ENCODE measurements around the gene INPP4A. TPM values are rescaled to one million over a fixed set of nuclear protein-coding genes. Genes with fewer than 3 reads are reported as not detected.

INPP4A gene
- total RNA-seq, 4 donors from 2014 or later: 30.2 to 45.1 (median 37.8) TPM

DNA sequence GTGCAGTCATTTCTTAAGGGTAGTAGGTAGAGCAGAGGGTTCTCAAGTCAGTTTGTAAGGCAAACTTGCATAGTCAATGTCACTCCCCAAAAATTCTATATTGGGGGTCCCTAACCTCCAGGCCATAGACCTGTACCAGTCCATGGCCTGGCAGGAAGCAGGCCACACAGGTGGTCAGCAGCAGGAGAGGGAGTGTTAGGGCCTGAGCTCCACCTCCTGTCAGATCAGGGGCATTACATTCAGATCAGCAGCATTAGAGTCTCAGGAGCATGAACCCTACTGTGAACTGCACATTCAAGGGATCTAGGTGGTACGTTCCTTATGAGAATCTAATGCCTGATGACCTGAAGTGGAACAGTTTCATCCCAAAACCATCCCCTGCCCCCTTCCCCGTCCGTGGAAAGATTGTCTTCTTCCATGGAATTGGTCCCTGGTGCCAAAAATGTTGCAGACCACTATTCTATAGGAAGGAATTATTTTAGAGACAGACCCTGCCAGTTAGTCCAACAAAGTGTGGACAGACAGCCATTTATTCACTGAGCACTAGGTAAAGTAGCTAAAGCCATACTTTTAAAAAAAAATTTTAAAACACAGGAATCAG is 157.0 kb downstream of the INPP4A start:
- TF ChIP-seq EP300 (IDR thresholded peaks at IDR 0.05) (no peak), POLR2A (IDR thresholded peaks at IDR 0.05) (no peak), POLR2AphosphoS5 (IDR thresholded peaks at IDR 0.05) (no peak)
- TF ChIP-seq, protein P1, sequence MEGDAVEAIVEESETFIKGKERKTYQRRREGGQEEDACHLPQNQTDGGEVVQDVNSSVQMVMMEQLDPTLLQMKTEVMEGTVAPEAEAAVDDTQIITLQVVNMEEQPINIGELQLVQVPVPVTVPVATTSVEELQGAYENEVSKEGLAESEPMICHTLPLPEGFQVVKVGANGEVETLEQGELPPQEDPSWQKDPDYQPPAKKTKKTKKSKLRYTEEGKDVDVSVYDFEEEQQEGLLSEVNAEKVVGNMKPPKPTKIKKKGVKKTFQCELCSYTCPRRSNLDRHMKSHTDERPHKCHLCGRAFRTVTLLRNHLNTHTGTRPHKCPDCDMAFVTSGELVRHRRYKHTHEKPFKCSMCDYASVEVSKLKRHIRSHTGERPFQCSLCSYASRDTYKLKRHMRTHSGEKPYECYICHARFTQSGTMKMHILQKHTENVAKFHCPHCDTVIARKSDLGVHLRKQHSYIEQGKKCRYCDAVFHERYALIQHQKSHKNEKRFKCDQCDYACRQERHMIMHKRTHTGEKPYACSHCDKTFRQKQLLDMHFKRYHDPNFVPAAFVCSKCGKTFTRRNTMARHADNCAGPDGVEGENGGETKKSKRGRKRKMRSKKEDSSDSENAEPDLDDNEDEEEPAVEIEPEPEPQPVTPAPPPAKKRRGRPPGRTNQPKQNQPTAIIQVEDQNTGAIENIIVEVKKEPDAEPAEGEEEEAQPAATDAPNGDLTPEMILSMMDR (IDR thresholded peaks at IDR 0.05): peak in 3 of 4 experiments; percentile 38 to 59 (median 45)
- H3K27me3 ChIP-seq: no peaks in the 10 kb centered on the region
- H3K9me3 ChIP-seq: no peaks in the 10 kb centered on the region
- peaks cover 0 to 60% of the 10 kb centered on the region in 2 donors for H3K36me3 ChIP-seq
- ATAC-seq: peak; percentile 48
- H3K27ac ChIP-seq: no peak overlapping the region
- H3K4me1 ChIP-seq: peaks cover 3 to 23% (median 9%) of the 10 kb centered on the region in 3 donors
- 50 to 58% methylated on average over 2 to 3 of the region's 3 CpGs for WGBS, 2 donors (ENCODE audit: low coverage in 1 of 2)
- no peak overlapping the region for H3K4me3 ChIP-seq

DNA sequence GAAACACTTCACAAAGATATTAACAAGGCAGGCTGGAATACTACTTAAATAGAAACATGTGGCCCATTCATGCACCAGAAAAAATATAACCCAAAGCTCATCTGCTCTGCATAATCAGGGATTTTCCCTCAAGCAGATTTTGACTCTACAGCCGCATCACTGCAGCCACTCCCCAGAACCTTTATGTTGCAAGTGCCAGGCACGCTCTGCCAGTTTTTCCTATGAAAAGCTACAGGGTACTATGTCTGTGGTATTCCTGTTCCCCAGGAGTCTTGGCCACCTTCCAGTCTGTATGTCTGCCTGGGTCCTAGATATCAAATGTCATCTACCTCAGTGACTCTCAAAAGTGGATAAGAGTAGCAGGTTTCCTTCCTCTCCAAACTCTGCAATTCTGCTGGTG is 159.9 kb downstream of the INPP4A start:
- no peak for ATAC-seq
- peaks cover 12 to 39% (median 19%) of the 10 kb centered on the region in 3 donors for H3K4me1 ChIP-seq
- H3K4me3 ChIP-seq: no peak overlapping the region
- H3K9me3 ChIP-seq: no peaks in the 10 kb centered on the region
- no peak overlapping the region for H3K27ac ChIP-seq
- no peaks in the 10 kb centered on the region for H3K27me3 ChIP-seq
- H3K36me3 ChIP-seq: peaks cover 0 to 46% of the 10 kb centered on the region in 2 donors
- 79% methylated on average over 2 of the region's 2 CpGs; no CpG with 5 or more reads in 1 of the 2 donors for WGBS, 2 donors (ENCODE audit: low coverage in 1 of 2)
- no peak for TF ChIP-seq POLR2AphosphoS5 (IDR thresholded peaks at IDR 0.05)
- TF ChIP-seq EP300 (IDR thresholded peaks at IDR 0.05): no peak
- TF ChIP-seq, protein P1 (IDR thresholded peaks at IDR 0.05): no peak

DNA sequence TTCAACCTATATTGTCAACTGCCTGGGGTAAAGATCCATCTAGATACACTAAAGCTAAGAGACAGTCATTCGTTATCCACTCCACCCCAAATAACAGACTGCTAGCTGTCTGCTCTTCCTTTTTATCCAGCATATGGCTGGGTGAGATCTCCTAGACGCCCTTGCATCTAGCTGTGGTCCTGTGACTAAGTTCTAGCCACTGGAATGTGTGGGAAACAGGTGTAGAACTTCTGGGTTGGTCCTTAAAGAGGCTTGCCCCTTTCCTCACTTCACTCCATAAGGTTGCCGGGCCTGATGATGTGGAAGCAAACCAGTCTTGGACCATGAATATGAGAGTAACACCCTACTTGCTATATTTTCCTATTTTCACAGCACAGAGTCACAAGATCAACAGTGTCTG is 160.4 kb downstream of the INPP4A start:
- ATAC-seq: no peak
- no peak for TF ChIP-seq POLR2AphosphoS5 (IDR thresholded peaks at IDR 0.05)
- no peak for TF ChIP-seq POLR2A (IDR thresholded peaks at IDR 0.05)
- TF ChIP-seq, protein P1 (IDR thresholded peaks at IDR 0.05): no peak
- no peak for TF ChIP-seq EP300 (IDR thresholded peaks at IDR 0.05)
- Histone ChIP-seq H3K36me3 (peaks cover 0 to 40% of the 10 kb centered on the region in 2 donors), H3K4me3 (no peak overlapping the region), H3K4me1 (peaks cover 14 to 44% (median 24%) of the 10 kb centered on the region in 3 donors), H3K27ac (no peak overlapping the region), H3K27me3 (no peaks in the 10 kb centered on the region), H3K9me3 (no peaks in the 10 kb centered on the region)
- whole genome bisulfite sequencing, 2 donors (ENCODE audit: low coverage in 1 of 2): 55 to 83% methylated on average over 3 of the region's 3 CpGs

DNA sequence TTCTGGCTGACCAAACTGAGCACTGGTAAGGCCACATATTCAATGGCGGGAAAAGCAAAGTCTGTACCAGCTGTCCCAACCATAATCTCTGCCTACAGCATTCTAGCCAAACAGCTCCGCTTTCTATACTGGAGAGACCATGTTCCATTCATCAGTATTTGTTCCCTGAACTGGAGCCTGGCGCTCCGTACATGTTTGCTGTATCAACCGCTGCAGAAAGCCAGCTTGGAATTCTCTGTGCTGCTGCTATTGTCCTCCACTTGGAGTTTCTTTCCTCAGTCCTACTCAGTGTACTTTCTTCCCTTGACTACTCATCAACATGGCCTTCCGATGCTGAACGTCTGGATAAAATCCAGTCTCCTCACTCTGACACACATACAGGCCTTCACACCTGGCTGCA is 161.8 kb downstream of the INPP4A start:
- H3K4me1 ChIP-seq: peaks cover 14 to 58% (median 38%) of the 10 kb centered on the region in 3 donors
- peak overlapping the region in 1 of 2 donors; percentile 97 for H3K4me3 ChIP-seq
- no peak for ATAC-seq
- H3K36me3 ChIP-seq: peaks cover 0 to 40% of the 10 kb centered on the region in 2 donors
- 85 to 88% methylated on average over 6 of the region's 7 CpGs for WGBS, 2 donors (ENCODE audit: low coverage in 1 of 2)
- no peaks in the 10 kb centered on the region for H3K27me3 ChIP-seq
- TF ChIP-seq POLR2A (IDR thresholded peaks at IDR 0.05): no peak
- TF ChIP-seq, protein P1 (IDR thresholded peaks at IDR 0.05): no peak
- TF ChIP-seq POLR2AphosphoS5 (IDR thresholded peaks at IDR 0.05): no peak
- TF ChIP-seq EP300 (IDR thresholded peaks at IDR 0.05): no peak
- no peak overlapping the region for H3K27ac ChIP-seq
- H3K9me3 ChIP-seq: no peaks in the 10 kb centered on the region

DNA sequence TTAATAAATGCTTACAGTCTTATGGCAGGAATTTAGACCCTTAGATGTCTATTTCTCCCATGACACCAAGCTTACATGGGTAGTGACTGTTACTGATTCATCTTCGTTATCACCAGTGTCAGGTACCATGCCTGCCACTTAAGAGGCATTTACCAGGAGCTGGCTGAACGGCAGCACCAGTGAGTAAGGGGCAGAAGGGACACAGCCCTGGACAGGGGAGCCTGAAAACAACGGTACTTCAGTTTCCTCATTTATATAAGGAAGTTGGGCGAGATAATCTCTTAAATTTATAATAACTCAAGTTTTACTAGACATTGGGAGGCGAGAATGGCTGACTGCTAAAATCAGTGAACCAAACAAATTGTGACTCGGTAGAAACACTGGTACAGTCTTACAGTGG is 162.4 kb downstream of the INPP4A start:
- no peak for ATAC-seq
- Histone ChIP-seq H3K4me3 (peak overlapping the region; percentile 97 to 99), H3K27me3 (no peaks in the 10 kb centered on the region), H3K36me3 (peaks cover 0 to 40% of the 10 kb centered on the region in 2 donors), H3K4me1 (peaks cover 14 to 64% (median 39%) of the 10 kb centered on the region in 3 donors), H3K9me3 (no peaks in the 10 kb centered on the region), H3K27ac (no peak overlapping the region)
- TF ChIP-seq EP300 (IDR thresholded peaks at IDR 0.05) (no peak), POLR2AphosphoS5 (IDR thresholded peaks at IDR 0.05) (no peak), POLR2A (IDR thresholded peaks at IDR 0.05) (no peak)
- TF ChIP-seq, protein P1 (IDR thresholded peaks at IDR 0.05): no peak
- WGBS, 2 donors (ENCODE audit: low coverage in 1 of 2): 48% methylated on average over 6 of the region's 6 CpGs; no CpG with 5 or more reads in 1 of the 2 donors
